Measurements from ENCODE around the gene FBXO31.

Gene FBXO31

GRCh38 chr16:87423429-87423828 lies 39.9 kb upstream of the FBXO31 start:
- H3K4me3 ChIP-seq (ENCODE audit: control insufficient read depth, low read depth, low read length), result no peak overlapping the region
- DNase-seq (ENCODE audit: low read depth), result no peak
- no peak for TF ChIP-seq CTCF (conservative IDR thresholded peaks at IDR 0.05; ENCODE audit: control insufficient read depth, insufficient read depth, low read depth, low read length)

DNA sequence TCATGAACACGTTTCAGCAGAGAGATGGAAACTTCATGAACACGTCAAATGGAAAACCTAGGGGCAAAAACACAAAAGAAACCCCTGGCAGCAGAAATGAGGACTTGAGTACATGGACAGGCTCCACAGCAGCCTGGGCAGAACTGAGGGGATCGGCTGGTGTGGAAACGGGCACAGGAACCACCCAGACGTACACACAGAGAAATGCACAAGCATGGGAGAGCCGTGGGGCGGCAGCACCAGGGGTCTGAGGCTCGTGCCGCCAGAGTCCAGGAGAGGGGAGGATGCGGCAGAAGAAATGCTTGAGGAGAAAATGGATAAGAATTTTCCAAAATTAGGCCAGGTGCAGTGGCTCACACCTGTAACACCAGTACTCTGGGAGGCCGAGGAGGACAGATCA lies 38.5 kb upstream of the FBXO31 start:
- H3K4me3 ChIP-seq (ENCODE audit: control insufficient read depth, low read depth, low read length), result no peak overlapping the region
- no peak for TF ChIP-seq CTCF (conservative IDR thresholded peaks at IDR 0.05; ENCODE audit: control insufficient read depth, insufficient read depth, low read depth, low read length)
- no peak for DNase-seq (ENCODE audit: low read depth)

DNA sequence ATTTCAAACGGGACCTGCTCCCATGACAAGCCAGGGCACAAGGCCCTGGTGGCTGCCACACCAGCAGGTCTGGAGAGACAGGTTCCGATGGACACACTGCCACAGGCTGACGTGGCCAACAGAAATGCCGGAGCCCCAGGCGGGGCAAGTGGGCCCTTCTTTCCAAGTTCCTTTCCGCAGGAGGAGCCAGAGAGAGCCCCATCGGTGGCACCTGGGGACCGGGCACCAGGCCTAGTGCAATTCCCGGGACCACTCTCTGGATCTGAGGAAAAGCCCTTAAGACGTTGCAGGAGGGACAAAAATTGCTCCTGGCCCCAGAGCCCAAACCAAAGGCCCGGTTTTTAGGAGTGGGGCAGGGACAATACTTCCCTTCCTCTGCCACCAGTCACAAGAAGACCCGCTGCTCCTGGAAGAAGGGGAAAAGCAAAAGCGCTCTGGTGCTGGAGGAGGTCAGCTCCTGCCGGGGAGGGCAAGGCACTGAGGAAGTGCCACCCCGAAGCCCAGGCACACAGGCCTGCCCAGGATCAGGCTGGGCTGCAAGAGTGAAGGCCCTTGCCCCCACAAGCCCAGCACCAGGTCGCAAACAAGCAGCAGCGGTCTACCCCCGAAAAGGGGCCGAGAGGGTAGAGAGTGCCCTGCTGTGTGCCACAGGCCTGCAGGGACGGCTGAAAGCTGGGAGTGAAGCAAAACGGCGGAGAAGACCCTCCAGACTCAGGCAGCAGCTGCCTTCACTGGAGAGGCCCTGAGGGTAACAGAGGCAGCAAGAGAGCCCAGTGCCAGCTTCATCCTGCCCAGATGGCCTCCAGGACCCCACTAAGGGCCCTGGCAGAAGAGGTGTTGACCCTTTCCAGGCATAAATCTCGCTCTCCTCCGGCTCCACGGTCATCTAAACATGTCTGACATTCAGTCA lies 37.7 kb upstream of the FBXO31 start:
- no peak for TF ChIP-seq CTCF (conservative IDR thresholded peaks at IDR 0.05; ENCODE audit: control insufficient read depth, insufficient read depth, low read depth, low read length)
- H3K4me3 ChIP-seq (ENCODE audit: control insufficient read depth, low read depth, low read length), result no peak overlapping the region
- no peak for DNase-seq (ENCODE audit: low read depth)

GRCh38 chr16:87420026-87421002 lies 36.7 kb upstream of the FBXO31 start:
- DNase-seq (ENCODE audit: low read depth), result no peak
- no peak overlapping the region for H3K4me3 ChIP-seq (ENCODE audit: control insufficient read depth, low read depth, low read length)
- no peak for TF ChIP-seq CTCF (conservative IDR thresholded peaks at IDR 0.05; ENCODE audit: control insufficient read depth, insufficient read depth, low read depth, low read length)

DNA sequence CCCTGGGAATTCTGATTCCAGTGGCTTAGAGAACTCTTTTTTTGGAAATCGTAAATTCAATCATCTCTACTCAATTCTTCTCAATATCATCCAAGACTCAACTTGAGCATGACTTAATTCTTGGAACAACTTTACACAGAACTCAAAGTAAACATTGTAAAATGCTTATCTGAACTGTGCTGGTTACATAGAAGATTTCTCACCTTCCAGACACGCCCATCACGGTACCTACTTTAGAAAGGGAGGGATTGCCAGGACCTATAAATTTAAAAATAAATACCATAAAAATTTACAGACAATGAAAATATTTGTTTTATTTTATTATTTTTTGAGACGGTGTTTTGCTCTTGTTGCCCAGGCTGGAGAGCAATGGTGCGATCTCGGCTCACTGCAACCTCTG lies 35.1 kb upstream of the FBXO31 start:
- H3K4me3 ChIP-seq (ENCODE audit: control insufficient read depth, low read depth, low read length), result no peak overlapping the region
- DNase-seq (ENCODE audit: low read depth), result no peak
- no peak for TF ChIP-seq CTCF (conservative IDR thresholded peaks at IDR 0.05; ENCODE audit: control insufficient read depth, insufficient read depth, low read depth, low read length)

- TF ChIP-seq CTCF (conservative IDR thresholded peaks at IDR 0.05; ENCODE audit: control insufficient read depth, insufficient read depth, low read depth, low read length), result no peak
- DNase-seq (ENCODE audit: low read depth), result no peak
- H3K4me3 ChIP-seq (ENCODE audit: control insufficient read depth, low read depth, low read length), result no peak overlapping the region
Observed at GRCh38 chr16:87418216-87418615, 34.6 kb upstream of the FBXO31 start.

Data from fibroblast of mammary gland (primary cell).